Sciatic nerve (tissue), 1 donor: Measurements from ENCODE around the gene APOA1. TPM values are rescaled to one million over a fixed set of nuclear protein-coding genes. Genes with fewer than 3 reads are reported as not detected.

ENCODE experiments used
- total RNA-seq: library from RNA; stranded (reverse); fragmentation: NEBNext Ultra II Directional; extraction: Animal tissue kit (Norgen Biotek cat#: 25700); gene quantifications from one replicate; pipeline ENCODE4 v1.2.1, GENCODE V29; 2021
- donor health status: DM: no; HTN: no; CAD: no.

Gene APOA1
- total RNA-seq, 1 donor from 2014 or later, result 7.0 TPM

Other genes starting within 250 kb of the APOA1 start
- 16.9 TPM for gene BUD13, start 64.6 kb downstream of the APOA1 start, total RNA-seq
- gene ZPR1, start 49.6 kb downstream of the APOA1 start, total RNA-seq, result 26.7 TPM
- gene APOA5, start 45.7 kb downstream of the APOA1 start, total RNA-seq, result not detected
- not detected for gene APOA4, start 14.3 kb downstream of the APOA1 start, total RNA-seq
- not detected for gene APOC3, start 7.7 kb downstream of the APOA1 start, total RNA-seq